Fibroblast of lung (primary cell): Measurements from ENCODE around the gene CYP19A1.

Experiments
- CTCF ChIP-seq, 2 donors: IDR thresholded peaks in 1 of 2; conservative IDR thresholded peaks in 1 of 2; 1 replicate in 1 of 2; 2 replicates in 1 of 2; pipeline ENCODE4 v1.5.1; 2011 to 2012; ENCODE audit warnings: low read length in 2 of 2, control low read depth in 1 of 2, inconsistent platforms in 1 of 2, low read depth in 1 of 2, mild to moderate bottlenecking in 1 of 2
- EZH2 ChIP-seq: IDR thresholded peaks from 2 replicates; pipeline ENCODE4 v1.5.1; 2012; ENCODE audit warnings: low read length, control low read depth, mild to moderate bottlenecking; ENCODE audit errors: missing control alignments

DNA sequence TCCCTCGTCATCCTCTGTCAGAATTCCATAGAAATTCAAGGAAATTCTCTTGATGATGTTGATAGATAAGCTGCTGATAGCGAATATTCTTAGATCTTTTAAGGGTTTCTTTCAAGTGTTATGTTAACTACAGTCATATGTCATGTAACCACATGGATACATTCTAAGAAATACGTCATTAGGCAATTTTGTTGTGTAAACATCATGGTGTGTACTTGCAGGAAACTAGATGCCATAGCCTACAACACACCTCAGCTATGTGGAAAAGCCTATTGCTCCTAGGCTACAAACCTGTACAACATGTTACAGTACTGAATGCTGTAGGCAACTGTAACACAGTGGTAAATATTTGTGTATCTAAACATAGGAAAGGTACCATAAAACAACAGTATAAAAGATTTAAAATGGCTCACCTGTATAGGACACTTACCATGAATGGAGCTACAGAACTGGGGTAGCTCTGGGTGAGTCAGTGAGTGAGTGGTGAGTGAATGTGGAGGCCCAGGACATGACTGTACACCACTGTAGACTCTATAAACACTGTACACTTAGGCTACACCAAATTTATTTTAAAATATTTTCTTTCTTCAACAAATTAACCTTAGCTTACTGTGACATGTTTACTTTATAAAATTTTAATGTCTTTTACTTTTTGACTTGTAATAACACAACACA, 37.7 kb upstream of the CYP19A1 start:
- TF ChIP-seq CTCF (conservative IDR thresholded peaks at IDR 0.05 in 1 of 2, IDR thresholded peaks at IDR 0.05 in 1 of 2; ENCODE audit: low read depth in 1 of 2, low read length in 2 of 2) (no peak), EZH2 (no peak)
